HG03565 (cell line): ENCODE measurements around the gene GORAB.

Experiments used
- ATAC-seq: cut with Tn5 transposase; IDR thresholded peaks from one replicate; pipeline ENCODE4 v1.9.1; 2021; ENCODE audit warnings: mild to moderate bottlenecking, moderate library complexity; ENCODE audit not compliant: unreplicated experiment

Gene GORAB, protein sequence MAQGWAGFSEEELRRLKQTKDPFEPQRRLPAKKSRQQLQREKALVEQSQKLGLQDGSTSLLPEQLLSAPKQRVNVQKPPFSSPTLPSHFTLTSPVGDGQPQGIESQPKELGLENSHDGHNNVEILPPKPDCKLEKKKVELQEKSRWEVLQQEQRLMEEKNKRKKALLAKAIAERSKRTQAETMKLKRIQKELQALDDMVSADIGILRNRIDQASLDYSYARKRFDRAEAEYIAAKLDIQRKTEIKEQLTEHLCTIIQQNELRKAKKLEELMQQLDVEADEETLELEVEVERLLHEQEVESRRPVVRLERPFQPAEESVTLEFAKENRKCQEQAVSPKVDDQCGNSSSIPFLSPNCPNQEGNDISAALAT

DNA sequence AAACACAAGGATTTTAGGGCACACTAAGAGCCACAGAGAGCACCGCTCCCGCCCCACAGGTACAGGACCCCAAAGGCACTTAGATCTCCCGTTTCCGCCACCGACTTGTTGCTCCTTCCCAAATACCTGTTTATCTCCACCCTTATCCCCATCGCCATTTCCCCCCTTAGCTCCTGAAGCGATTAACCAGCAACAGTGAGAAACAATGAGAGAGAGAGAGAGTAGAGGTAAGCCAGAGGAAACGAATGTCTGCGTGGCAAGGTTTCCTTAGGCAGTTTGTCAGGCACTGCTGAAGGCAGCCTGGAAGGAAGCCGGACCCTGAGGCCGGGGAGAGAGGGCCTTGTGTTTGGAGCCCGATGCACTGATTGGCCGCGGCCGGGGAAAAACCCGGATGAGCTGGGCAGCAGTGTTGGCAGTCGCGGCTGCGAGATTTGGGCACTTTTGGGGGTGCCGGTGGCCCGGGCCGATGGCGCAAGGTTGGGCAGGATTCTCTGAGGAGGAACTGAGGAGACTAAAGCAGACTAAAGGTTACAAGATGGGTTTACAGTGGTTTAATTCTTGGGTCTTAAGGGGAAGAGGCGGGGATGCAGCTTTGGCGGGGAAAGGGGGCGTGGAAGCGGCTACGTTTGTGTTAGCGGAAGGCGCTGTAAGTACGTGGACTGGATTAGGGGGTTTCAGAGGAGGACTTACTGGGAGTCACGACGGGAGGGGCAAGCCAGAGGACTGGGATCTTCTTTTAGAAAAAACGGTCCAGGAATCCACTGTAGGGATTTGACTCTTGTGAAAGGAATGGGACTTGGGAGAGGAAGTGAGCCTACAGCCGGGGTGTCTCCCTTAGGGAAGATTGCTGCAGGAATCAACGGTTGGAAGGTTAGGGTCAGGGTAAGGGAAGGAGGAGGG is at the start of gene GORAB:
TSS of gene GORAB (plus strand) at position 409 of the 900 bp plus-strand sequence. CDS start at position 467, 58 bp downstream.
- ATAC-seq = peak; percentile 94

DNA sequence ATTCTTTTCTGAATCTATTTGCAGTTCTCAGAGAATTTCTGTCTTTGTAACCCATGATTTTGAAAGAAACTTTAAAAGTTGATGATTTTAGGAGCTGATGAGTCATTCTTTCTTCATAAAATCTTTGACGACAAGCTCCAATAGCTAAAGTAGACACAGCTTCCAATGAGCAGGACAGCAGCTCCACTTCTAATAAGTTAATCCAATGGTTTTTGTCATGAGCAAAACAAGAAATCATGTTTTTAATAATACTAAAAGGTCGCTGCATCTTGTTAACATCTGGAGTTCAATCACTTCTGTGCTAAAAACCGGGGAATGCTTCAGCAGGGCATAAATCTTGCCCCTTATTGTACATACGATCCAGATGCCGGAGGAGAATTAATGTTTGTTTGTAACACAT is 48.9 kb upstream of the GORAB start:
- no peak for ATAC-seq

DNA sequence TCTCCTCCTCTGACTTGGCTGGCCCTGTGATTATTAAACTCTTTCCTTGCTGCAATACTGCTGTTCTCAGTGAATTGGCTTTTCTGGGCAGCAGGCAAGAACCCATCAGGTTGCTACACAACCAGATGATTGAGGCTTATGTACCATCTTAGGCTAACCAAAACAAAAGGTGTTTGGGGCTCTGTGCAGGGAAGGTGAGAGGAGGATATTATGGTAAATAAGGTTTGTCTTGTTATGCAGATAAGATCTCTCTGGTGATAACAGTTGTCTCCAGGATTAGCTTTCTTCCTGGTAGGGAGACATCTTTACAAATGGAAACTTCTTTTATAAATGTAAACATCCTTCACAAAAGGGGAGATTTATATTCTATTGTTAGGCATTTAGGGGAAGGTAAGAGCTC is 44.5 kb upstream of the GORAB start:
- ATAC-seq = no peak

GRCh38 chr1:170491291-170491690 is 40.7 kb upstream of the GORAB start:
- no peak for ATAC-seq

- no peak for ATAC-seq
Measured at GRCh38 chr1:170494369-170494768, 37.6 kb upstream of the GORAB start.

DNA sequence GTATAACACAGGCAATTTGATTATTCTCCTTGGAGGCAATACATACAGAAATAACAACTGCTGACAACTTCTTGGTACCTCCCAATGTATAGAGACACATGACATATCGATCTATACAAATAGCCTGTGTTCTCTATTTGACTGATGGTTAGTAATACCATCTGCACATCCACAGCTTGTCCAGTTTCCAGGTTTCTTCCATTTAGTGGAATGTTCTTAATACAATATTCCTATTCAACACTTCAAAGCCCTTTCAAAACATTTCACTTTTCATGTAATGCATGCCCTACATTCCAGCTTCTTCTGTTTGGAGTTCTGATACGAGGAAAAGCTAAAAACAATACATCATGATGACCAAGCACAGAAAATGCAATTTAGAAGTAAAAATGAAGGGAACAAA is 37.0 kb upstream of the GORAB start:
- no peak for ATAC-seq

DNA sequence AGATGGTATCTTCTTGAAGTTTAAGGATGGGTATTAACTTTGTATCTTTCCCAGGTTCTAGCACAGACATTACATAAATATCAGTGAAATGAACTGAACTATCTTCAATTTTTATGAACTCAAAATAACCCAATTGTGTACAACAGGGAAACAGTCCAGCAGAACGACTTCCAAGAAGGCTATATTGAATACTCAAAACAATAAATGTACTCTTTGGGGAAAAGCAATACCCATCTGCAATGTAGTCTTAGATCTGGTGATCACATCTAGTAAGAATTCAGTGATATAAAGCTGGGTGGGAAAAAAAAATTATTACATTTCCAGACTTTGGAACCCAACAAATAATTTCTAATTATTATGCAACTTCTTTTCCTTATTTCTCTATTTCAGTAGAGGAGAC is 33.1 kb upstream of the GORAB start:
- ATAC-seq = no peak

- ATAC-seq = no peak
Measured at GRCh38 chr1:170503665-170504064, 28.3 kb upstream of the GORAB start.

DNA sequence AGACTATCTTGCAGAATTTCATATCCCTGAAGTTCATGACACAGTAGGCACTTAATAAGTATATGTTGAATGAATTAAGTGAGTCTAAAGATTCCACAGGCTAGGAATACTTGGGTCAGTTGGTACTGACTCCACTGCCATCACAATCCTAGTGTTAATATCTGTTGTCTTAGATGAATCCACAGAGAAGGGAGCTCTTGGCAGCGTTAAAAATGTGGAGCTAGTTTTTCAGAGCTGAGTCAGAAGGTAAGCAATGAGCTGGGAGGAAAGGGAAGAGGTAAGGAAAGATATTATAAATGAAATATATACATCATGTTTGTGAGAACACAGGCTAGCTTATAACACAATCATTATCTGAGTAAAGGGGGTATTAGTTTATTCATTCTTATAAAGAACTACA is 21.8 kb upstream of the GORAB start:
- no peak for ATAC-seq

DNA sequence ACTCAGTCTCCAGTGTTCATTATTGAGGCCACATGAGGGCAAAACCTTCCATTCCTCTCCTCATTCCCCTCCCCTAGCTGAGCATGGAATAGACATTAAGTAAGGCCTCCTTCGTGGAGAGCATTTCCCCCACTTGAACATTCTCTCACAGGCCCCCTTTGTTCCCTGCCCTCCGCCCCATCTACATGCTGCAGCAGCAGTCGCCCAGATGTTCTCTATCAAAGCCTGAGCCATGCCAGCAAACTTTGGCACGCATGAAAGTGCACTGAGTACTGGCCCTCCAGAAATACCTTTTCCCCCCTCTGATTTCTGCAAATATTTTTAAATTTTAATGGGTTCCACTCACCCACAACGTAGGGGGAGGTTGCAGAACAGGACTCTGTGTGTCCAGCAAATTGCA is 20.9 kb upstream of the GORAB start:
- ATAC-seq = no peak

GRCh38 chr1:170513138-170513537 is 18.8 kb upstream of the GORAB start:
- no peak for ATAC-seq

DNA sequence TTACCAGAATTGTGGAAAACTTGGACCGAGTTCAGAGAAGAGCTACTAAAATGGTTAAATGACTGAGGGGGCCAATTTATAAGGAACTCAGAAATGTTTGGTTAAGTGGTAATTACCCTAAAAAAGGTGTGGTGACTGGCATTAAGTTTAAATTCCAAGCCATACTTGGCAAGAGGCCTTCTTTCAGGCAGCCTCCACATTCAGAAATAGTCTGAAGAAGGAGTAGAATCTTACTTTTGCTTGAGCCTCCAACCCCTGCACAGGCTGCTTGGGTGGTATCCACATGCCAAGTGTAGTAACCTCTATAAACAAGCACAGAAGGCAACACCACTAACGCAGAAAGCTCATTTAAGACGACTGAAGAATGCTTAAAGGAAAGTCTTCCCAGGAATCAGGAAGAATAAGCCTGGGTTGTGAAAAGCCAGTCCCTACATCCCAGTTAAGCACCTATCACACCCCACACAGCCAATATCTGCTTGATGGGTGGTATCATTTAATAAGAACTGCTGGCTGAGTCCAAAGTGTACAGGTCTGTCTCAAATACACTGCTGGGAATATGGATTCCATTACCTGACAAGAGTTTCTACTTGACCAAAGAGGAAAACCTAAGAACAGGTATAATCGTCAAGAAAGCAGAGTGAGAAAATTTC is 13.7 kb upstream of the GORAB start:
- ATAC-seq = no peak

GRCh38 chr1:170518965-170519364 is 13.0 kb upstream of the GORAB start:
- ATAC-seq = no peak

GRCh38 chr1:170520601-170521000 is 11.4 kb upstream of the GORAB start:
- no peak for ATAC-seq

- ATAC-seq = no peak
Measured at GRCh38 chr1:170521818-170522217, 10.1 kb upstream of the GORAB start.

DNA sequence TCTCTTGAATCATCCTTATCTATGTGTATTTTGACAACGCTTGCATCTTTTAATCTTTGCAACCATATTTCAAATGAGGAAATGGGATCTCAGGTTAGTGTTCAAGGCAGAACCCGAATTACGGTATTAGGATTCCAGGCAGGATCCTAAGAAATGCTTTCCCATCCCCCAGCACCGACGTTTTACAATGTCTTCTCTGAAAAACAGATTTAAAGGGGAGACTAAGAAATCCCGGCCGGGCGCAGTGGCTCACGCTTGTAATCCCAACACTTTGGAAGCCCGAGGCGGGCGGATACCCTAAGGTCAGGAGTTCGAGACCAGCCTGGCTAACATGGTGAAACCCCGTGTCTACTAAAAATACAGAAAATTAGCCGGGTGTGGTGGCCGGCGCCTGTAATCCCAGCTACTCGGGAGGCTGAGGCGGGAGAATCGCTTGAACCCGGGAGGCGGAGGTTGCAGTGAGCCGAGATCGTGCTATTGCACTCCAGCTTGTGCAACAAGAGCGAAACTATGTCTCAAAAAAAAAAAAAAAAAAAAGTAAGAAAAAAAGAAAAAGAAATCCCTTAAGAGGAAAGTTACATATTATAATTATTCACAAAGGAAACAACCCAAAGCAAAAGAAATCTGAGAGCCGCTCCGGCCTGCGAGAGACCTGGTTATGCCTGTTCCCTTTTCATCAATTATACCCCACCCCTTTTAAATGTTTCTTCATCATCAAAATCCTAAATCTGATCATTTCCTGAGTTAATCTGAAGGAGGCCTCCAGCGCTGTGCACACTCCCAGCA is 801 bp upstream of the GORAB start:
- no peak for ATAC-seq

- no peak for ATAC-seq
Measured at GRCh38 chr1:170533298-170533697, 1.3 kb downstream of the GORAB start.

- ATAC-seq = no peak
Measured at GRCh38 chr1:170534626-170535147, 2.7 kb downstream of the GORAB start.

- no peak for ATAC-seq
Measured at GRCh38 chr1:170535418-170535817, 3.5 kb downstream of the GORAB start.

DNA sequence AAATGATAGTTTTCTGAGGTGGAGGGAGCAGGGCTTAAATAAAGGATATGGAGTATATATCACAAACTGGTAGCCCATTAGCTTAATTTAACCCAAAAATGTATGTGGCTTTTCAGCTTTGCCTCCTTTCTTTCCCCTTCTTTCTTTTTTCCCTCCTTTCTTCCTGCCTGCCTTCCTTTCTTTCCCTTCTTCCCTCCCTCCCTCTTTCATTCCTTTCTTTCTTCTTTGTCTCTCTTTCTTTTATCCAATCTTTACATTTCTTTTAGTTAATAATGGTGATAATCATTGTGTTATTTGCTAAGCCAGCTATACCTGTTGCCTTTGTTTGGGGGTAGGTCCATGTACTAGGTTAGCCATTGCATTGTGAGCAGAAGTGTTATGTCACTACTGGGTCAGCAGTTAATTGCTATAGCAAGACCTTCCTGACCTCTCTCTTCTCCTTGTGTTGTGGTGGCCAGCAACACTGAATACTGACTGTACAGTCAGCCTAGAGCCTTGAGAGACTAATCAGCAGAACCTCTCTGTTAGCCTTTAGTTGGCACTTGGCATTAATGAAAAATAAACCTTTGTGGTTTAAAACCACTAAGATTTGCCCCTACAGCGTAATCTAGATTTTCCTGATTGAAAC is 5.1 kb downstream of the GORAB start:
- no peak for ATAC-seq
